Activated T-cell treated with anti-CD3 and anti-CD28 coated beads, Interleukin-2, amount 50 U/mL, for 1 hour (primary cell): Measurements from ENCODE around the gene SPNS1.
"Not testable (repeated sequence)": the region's sequence is repeated elsewhere in the genome, so short reads cannot be mapped to it uniquely, and the experiment has no call there.

Experiments used
- DNase-seq: peaks from one replicate; pipeline ENCODE4 v3.0.0-alpha.2; 2020

The SPNS1 gene

GRCh38 chr16:28958836-28959235, 15.7 kb upstream of the SPNS1 start:
- DNase-seq, result no peak

DNA sequence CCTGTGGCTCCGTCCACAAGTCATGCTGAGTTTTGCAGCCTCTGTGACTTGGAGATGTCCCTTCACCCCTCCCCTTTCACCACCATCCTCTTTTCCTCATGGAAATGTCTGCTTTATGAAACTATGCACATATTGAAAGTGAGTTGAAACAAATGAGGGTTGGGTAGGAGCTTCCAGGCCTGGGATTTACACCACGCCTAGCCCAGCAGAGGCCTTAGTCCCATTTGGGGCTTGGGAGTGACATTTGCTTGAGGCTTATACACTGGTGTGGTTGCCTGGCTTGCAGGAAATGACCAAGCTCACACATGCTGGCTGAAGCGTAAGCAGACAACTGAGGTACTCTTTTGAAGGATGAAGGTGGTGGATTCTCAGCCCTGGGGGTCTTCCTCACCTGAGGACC, 10.5 kb upstream of the SPNS1 start:
- DNase-seq, result no peak

DNA sequence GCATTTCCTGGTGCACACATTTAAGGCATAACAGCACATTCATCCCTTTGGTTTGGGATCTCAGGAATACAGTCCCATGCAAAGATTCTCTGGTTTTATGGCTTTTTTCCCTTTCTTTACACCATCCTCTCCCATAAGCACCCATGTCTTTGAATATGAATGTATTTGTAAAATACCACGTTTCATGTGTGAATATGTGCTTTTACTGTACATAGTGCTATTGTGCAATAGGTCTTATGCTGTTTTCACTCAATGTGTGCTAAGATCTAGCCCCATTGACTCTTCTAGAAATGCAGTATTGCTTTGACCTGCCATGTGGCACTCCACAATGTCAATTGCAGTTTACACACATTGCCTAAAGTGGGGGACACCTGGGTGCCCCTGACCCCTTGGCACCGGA, 10.1 kb upstream of the SPNS1 start:
- DNase-seq, result no peak

DNA sequence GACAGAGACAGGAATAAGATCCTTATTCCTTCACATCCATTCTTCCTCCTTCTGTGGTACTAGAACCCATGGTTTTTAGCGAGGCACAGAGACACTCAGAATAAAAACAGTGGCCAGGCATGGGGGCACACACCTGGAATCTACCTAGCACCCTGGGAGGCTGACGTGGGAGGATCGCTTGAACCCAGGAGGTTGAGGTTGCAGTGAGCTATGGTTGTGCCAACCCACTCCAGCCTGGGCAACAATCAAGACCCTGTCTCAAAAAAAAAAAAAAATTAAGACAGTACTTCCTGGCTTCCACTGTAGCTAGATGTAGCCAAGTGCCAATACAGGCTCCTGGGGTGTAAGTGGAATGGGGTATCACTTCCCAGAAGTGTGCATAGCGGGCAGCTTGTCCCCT, 7.4 kb upstream of the SPNS1 start:
- DNase-seq, result no peak

- DNase-seq, result not testable (repeated sequence)
Measured at GRCh38 chr16:28969696-28970095, 4.9 kb upstream of the SPNS1 start.

DNA sequence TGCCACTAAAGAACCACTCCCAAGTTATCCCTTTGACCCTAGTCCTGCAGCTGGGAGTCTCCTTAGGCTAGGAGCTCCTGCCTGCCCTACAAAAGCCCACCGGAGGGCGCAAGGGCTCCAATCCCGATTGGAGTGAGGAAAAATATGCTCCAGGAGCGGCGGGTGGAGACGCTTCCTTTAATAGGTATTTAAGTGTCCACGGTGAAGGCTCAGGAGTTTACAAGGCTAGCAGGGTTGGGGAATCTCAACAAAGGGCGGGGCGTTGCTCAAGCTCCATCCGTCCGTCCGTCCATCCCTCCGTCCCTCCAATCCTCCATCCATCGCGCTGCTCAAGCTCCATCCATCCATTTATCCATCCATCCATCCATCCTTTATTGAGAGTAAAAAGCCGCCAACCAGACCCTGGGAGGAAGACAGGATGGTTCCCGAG, 556 bp upstream of the SPNS1 start:
- no peak for DNase-seq

DNA sequence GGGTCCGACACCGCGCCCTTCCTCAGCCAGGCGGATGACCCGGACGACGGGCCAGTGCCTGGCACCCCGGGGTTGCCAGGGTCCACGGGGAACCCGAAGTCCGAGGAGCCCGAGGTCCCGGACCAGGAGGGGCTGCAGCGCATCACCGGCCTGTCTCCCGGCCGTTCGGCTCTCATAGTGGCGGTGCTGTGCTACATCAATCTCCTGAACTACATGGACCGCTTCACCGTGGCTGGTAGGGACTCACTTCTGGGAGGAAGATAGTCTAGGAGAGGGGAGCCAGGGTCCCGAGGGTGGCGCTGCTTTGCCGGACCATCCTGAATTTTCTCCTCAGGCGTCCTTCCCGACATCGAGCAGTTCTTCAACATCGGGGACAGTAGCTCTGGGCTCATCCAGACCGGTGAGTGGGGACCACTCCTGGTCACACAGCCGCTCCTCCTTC, 601 bp downstream of the SPNS1 start:
- no peak for DNase-seq

DNA sequence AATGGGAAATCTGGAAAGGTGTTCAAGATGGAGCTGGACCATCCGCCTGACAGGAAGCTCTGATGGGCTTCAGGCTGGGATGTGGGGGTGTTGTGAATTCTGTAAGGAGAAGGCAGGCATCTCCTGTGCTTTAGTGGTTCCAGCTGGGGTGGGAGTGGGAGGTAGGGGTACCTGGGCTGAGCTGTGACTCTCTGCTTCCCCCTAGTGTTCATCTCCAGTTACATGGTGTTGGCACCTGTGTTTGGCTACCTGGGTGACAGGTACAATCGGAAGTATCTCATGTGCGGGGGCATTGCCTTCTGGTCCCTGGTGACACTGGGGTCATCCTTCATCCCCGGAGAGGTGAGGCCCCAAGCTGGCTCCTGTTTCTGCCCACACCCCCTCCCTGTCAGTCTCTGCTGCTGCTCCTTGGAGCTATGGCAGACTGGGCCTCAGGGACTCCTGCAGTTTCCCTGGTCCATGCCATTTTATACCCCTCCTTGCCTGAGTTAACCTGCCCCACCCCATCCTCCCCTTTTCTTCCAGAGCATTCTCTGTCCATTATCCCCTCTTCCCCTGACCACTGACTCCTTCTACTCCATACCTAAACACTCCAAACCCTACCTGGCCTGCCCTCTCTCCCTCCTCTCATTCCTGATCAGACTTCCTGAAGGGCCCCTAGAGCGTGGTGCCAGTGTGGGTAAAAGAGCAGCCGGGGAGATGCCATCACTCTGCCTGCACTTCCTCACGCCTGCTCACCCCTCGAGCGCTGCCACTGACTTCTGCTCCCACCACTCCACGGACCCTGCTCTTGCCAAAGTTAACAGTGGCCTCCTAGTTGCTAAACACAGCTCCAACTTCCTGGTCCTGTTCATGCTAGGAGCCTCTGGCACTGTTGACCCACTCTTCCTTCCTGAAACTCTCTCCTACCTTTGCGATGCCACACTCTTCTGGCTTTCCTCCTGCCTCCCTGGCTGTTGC, 3.4 kb downstream of the SPNS1 start:
- no peak for DNase-seq

GRCh38 chr16:28980330-28980729, 5.8 kb downstream of the SPNS1 start:
- DNase-seq, result not testable (repeated sequence)

DNA sequence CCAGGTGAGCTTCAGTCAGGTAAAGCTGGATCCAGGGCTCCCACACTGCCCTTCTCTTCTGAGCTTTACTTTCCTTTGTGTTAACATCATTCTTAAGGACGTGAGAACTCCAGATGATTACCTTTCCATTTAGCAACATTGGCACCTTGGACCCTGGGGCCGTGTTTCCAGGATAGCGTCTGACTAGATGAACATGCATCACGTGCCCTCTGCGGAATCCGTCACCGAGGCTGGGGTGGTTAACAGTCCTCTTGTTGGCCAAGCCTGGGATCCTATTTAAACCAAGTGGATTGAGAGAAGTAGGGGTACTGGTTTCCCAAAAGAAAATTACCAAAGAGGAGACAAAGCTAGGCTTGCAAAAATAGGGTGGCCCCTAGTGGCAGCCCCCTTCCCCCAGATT, 6.4 kb downstream of the SPNS1 start:
- no peak for DNase-seq

GRCh38 chr16:28981517-28981916, 6.9 kb downstream of the SPNS1 start:
- DNase-seq, result peak; percentile 57

GRCh38 chr16:28982418-28982817, 7.8 kb downstream of the SPNS1 start:
- DNase-seq, result no peak

DNA sequence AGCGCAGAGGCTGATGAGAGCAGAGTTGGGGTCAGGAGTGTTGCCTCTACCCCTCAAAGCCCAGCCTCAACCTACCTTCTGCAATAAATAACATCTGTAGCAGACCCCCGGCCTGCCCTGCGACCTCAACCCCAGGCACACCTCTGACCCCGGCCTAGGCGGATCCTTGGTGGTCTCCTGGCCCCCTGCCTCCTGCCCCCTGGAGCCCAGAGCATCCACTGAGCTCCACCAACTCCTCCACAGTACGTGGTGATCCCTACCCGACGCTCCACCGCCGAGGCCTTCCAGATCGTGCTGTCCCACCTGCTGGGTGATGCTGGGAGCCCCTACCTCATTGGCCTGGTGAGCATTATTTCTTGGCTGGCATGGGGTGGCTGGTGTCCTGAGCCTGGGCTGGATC, 8.4 kb downstream of the SPNS1 start:
- DNase-seq, result no peak

GRCh38 chr16:28983644-28984043, 9.1 kb downstream of the SPNS1 start:
- no peak for DNase-seq

DNA sequence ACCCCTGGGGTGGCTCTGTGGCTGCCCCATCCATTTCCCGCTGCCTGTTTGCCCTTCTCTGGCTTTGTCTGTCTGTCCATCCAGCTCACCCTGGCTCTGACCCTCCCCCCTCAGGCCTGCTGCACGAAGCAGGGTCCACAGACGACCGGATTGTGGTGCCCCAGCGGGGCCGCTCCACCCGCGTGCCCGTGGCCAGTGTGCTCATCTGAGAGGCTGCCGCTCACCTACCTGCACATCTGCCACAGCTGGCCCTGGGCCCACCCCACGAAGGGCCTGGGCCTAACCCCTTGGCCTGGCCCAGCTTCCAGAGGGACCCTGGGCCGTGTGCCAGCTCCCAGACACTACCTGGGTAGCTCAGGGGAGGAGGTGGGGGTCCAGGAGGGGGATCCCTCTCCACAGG, 9.5 kb downstream of the SPNS1 start:
- no peak for DNase-seq

DNA sequence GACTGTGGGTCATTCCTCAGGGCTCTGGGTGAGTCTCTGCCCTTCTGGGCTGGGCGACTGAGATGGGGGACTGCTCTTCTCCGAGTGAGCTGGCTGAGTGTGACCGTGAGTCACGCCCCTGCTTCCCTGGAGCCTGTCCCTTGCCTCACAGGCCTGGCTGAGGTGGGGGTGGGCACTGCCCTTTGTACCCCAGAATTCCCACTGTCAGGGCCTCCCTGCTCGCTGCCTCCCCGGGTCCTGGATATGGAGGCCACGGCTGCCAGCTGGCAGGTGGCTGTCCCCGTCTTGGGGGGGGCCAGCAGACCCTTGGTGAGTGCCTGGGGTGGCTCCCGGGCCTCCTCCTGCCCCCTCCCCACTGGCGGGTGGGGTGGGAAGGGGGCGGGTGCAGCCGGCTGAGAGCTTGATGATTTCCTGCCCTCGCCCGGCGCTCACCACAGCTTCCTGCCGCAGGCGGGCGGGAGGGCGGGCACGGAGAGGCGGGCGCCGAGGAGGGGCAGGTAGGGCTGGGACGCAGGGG, 10.1 kb downstream of the SPNS1 start, which contains the start of gene LAT:
Gene LAT, plus strand, starts transcription at position 434 of the 517 bp plus-strand sequence. CDS start 366 bp downstream, outside the sequence.
- DNase-seq, result peak; percentile 85

DNA sequence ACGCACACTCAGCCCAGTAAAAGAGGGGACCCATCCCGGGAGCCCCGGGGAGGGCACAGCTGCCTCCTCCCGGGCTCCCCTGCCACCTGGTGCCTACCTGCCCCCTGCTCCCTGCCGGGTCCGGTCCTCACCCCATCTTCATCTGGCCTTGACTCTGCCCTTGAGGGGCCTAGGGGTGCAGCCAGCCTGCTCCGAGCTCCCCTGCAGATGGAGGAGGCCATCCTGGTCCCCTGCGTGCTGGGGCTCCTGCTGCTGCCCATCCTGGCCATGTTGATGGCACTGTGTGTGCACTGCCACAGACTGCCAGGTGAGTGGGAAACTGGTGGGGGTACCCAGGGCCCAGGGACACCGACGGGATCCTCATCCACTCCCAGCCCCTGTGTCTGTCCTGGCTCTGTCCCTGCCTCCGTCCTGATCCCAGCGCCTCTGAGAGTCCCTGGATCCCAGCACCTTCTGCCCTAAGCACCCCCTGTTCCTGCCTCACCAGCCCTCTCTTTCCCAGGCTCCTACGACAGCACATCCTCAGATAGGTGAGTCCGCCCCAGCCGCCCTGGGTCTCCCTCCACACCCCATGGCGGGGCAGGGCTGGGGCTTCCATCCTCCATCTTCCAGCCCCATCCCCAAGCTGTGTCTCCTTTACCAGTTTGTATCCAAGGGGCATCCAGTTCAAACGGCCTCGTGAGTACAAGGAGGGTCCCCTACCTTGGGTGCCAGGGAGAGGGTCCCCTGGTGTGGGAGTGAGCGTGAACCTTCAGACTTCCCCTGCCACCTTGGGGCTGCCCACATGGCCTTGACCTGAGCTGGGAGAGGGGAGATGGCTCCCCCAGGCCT, 10.8 kb downstream of the SPNS1 start:
- DNase-seq, result no peak

DNA sequence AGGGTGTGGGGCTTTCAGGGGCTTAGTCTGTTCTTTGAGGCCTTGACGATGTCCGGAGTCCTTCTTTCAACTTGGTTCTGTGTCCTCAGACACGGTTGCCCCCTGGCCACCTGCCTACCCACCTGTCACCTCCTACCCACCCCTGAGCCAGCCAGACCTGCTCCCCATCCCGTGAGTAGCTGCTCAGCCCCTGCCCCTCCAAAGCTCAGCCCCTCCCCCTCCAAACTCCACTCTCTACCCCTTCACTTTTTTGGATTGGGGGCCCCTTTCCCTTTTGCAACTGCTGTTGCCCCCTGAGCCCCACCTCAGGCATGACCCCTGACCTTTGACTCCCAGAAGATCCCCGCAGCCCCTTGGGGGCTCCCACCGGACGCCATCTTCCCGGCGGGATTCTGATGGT, 11.5 kb downstream of the SPNS1 start:
- DNase-seq, result no peak

- no peak for DNase-seq
Measured at GRCh38 chr16:28986492-28986891, 11.9 kb downstream of the SPNS1 start.

GRCh38 chr16:28987170-28987853, 12.7 kb downstream of the SPNS1 start:
- DNase-seq, result no peak

GRCh38 chr16:28989363-28989762, 14.8 kb downstream of the SPNS1 start:
- DNase-seq, result no peak

DNA sequence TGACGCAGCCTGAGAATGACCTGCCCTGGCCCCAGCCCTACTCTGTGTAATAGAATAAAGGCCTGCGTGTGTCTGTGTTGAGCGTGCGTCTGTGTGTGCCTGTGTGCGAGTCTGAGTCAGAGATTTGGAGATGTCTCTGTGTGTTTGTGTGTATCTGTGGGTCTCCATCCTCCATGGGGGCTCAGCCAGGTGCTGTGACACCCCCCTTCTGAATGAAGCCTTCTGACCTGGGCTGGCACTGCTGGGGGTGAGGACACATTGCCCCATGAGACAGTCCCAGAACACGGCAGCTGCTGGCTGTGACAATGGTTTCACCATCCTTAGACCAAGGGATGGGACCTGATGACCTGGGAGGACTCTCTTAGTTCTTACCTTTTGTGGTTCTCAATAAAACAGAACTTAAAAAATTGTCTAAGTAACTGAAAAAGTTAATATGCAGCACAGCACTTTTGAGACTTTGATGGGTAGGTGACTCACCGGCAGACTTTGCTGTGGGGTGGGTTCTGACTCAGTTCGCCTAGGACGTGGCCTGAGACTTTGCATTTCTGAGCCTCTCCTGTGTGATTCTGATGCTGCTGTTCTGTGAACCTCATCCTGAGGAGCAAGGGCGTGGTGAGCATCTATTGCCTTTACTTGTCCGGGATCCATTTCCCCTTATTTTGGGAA, 15.9 kb downstream of the SPNS1 start:
- peak; percentile 64 for DNase-seq
